Measurements from ENCODE around the gene ADGRL3. TPM values are rescaled to one million over a fixed set of nuclear protein-coding genes. Genes with fewer than 3 reads are reported as not detected.

Gene ADGRL3
- total RNA-seq, 1 donor from 2014 or later, result 93.6 TPM

GRCh38 chr4:61214680-61215079 is 14.6 kb downstream of the ADGRL3 start:
- Histone ChIP-seq H3K79me2 (ENCODE audit: low read depth) (peaks cover 95% of the 10 kb centered on the region), H3K9me3 (ENCODE audit: low read depth) (no peaks in the 10 kb centered on the region), H4K20me1 (ENCODE audit: low read depth) (peaks cover 74% of the 10 kb centered on the region), H3K4me2 (no peak overlapping the region), H3K36me3 (no peaks in the 10 kb centered on the region), H3K4me3 (no peak overlapping the region), H3K4me1 (peaks cover 24% of the 10 kb centered on the region), H3K27ac (no peak overlapping the region), H3K9ac (no peak overlapping the region), H3F3A (ENCODE audit: low read depth) (peaks cover 7% of the 10 kb centered on the region), H2AFZ (replicated peaks) (no peak overlapping the region), H3K27me3 (no peaks in the 10 kb centered on the region)
- no peak overlapping the region for H3K4me3 Mint-ChIP-seq
- peaks cover 49% of the 10 kb centered on the region for H3K36me3 Mint-ChIP-seq
- H3K4me1 Mint-ChIP-seq, result peaks cover 33% of the 10 kb centered on the region
- DNase-seq (ENCODE audit: low spot score), result no peak
- H3K9me3 Mint-ChIP-seq, result peaks cover 27% of the 10 kb centered on the region
- no peaks in the 10 kb centered on the region for H3K27me3 Mint-ChIP-seq (ENCODE audit: insufficient read depth, low read depth)
- no peak for TF ChIP-seq EZH2phosphoT487 (IDR thresholded peaks at IDR 0.05)
- TF ChIP-seq, protein P1, sequence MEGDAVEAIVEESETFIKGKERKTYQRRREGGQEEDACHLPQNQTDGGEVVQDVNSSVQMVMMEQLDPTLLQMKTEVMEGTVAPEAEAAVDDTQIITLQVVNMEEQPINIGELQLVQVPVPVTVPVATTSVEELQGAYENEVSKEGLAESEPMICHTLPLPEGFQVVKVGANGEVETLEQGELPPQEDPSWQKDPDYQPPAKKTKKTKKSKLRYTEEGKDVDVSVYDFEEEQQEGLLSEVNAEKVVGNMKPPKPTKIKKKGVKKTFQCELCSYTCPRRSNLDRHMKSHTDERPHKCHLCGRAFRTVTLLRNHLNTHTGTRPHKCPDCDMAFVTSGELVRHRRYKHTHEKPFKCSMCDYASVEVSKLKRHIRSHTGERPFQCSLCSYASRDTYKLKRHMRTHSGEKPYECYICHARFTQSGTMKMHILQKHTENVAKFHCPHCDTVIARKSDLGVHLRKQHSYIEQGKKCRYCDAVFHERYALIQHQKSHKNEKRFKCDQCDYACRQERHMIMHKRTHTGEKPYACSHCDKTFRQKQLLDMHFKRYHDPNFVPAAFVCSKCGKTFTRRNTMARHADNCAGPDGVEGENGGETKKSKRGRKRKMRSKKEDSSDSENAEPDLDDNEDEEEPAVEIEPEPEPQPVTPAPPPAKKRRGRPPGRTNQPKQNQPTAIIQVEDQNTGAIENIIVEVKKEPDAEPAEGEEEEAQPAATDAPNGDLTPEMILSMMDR (IDR thresholded peaks at IDR 0.05), result no peak
- TF ChIP-seq EZH2 (IDR thresholded peaks at IDR 0.05), result no peak
- no peak overlapping the region for H3K27ac Mint-ChIP-seq

GRCh38 chr4:61217222-61217621 is 17.1 kb downstream of the ADGRL3 start:
- Histone ChIP-seq H3K27me3 (no peaks in the 10 kb centered on the region), H2AFZ (replicated peaks) (no peak overlapping the region), H3K9ac (no peak overlapping the region), H3K27ac (no peak overlapping the region), H3K4me3 (no peak overlapping the region), H3K4me1 (peaks cover 5% of the 10 kb centered on the region), H3K36me3 (no peaks in the 10 kb centered on the region), H4K20me1 (ENCODE audit: low read depth) (peaks cover 61% of the 10 kb centered on the region), H3K4me2 (no peak overlapping the region), H3K9me3 (ENCODE audit: low read depth) (no peaks in the 10 kb centered on the region), H3F3A (ENCODE audit: low read depth) (no peaks in the 10 kb centered on the region), H3K79me2 (ENCODE audit: low read depth) (peaks cover 94% of the 10 kb centered on the region)
- TF ChIP-seq, protein P1 (IDR thresholded peaks at IDR 0.05), result no peak
- TF ChIP-seq EZH2phosphoT487 (IDR thresholded peaks at IDR 0.05) (no peak), EZH2 (IDR thresholded peaks at IDR 0.05) (no peak)
- Mint-ChIP-seq H3K36me3 (peaks cover 51% of the 10 kb centered on the region), H3K27me3 (ENCODE audit: insufficient read depth, low read depth) (no peaks in the 10 kb centered on the region), H3K4me1 (peaks cover 9% of the 10 kb centered on the region), H3K27ac (no peak overlapping the region), H3K4me3 (no peak overlapping the region), H3K9me3 (peaks cover 27% of the 10 kb centered on the region)
- no peak for DNase-seq (ENCODE audit: low spot score)

DNA sequence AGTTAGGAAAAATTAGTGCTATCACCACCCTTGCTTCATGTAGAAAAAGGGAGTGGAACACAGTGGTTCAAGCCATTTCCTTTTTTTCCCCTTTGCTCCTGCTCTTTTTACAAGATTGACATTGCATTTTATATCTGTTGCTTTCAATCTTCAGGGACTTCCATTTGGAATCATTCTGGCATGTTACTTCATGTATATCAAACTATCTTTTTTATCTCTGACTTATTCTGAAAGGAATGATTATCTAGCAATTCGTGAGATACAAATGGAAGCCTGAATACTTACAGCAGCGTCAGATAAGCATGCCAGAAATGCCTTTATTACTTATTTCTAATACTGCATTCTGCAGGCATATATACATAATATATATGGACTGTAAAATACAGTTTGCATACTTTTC is 20.4 kb downstream of the ADGRL3 start:
- no peaks in the 10 kb centered on the region for H3F3A ChIP-seq (ENCODE audit: low read depth)
- Mint-ChIP-seq H3K4me1 (peaks cover 6% of the 10 kb centered on the region), H3K27ac (no peak overlapping the region), H3K36me3 (peaks cover 58% of the 10 kb centered on the region), H3K27me3 (ENCODE audit: insufficient read depth, low read depth) (no peaks in the 10 kb centered on the region), H3K4me3 (no peak overlapping the region), H3K9me3 (peaks cover 22% of the 10 kb centered on the region)
- no peak overlapping the region for H2AFZ ChIP-seq (replicated peaks)
- H3K9me3 ChIP-seq (ENCODE audit: low read depth), result no peaks in the 10 kb centered on the region
- DNase-seq (ENCODE audit: low spot score), result no peak
- H3K9ac ChIP-seq, result no peak overlapping the region
- H3K27ac ChIP-seq, result no peak overlapping the region
- peaks cover 94% of the 10 kb centered on the region for H3K79me2 ChIP-seq (ENCODE audit: low read depth)
- H4K20me1 ChIP-seq (ENCODE audit: low read depth), result peaks cover 71% of the 10 kb centered on the region
- H3K4me1 ChIP-seq, result peaks cover 29% of the 10 kb centered on the region
- TF ChIP-seq EZH2phosphoT487 (IDR thresholded peaks at IDR 0.05), result no peak
- TF ChIP-seq EZH2 (IDR thresholded peaks at IDR 0.05), result no peak
- TF ChIP-seq, protein P1 (IDR thresholded peaks at IDR 0.05), result no peak
- no peak overlapping the region for H3K4me3 ChIP-seq
- no peaks in the 10 kb centered on the region for H3K36me3 ChIP-seq
- H3K4me2 ChIP-seq, result no peak overlapping the region
- no peaks in the 10 kb centered on the region for H3K27me3 ChIP-seq

Data from neural progenitor cell (in vitro differentiated cells).